Measurements from ENCODE around the gene C1orf198. TPM values are rescaled to one million over a fixed set of nuclear protein-coding genes. Genes with fewer than 3 reads are reported as not detected.

C1orf198 gene
- 15.8 and 20.4 TPM in 2 replicates for polyA plus RNA-seq (2011; rRNA removed)
- polyA plus RNA-seq (2012; cell fraction: cytosol; rRNA removed), result 13.6 and 17.1 TPM in 2 replicates
- 11.3 and 12.8 TPM in 2 replicates for polyA plus RNA-seq (2012; cell fraction: nucleus; rRNA removed)
- polyA plus RNA-seq (2017; fragmentation: RNase III; extraction: RNeasy Plus Mini Kit Qiagen cat#74134 plus additional on column Dnase treatment), result 10.9 to 12.0 TPM (median 11.1 TPM) in 3 replicates
- 19.5 and 22.3 TPM in 2 replicates for polyA minus RNA-seq (2011; rRNA and poly(A)+ RNA removed)

DNA sequence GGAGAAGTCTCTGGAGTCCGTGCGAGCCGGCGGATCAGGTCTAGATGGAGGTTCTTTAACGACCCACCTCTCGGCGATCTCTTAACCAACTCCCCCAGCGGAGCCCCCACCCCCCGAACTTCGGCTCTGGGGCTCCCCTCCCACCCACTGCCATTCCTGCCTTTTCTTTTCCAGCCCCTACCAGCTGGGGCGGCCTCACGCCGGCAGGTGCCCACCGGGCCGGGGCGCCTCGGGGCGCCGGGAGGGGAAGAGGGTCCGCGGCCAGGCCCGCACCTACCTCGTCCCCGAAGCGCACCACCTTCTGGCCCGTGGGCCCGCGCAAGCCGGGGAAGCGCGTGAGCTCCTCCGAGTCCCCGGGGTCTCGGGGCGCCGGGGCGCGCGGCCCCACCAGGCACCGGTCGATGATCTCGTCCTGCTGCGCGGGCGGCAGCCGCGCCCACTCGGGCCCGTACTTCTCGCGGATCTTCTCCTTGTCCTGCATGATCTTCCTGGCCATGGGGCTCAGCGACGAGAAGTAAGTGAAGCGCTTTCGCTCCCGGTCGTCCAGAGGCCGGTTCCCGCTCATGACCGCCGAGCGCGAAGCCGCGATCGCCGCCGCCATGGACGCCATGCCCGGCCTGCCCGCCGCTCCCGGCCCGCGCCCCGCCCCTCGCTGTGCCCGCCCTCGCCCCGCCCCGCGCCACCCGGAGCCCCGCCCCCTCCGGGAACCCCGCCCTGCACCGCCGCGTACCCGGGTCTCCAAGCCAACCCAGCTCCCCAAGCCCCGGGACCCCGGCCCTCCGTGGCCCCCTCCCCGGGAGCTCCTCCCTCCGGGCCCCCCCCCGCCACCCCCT, at the start of gene C1orf198:
C1orf198 (minus strand) TSS at position 619 of the 833 bp plus-strand sequence; CDS start at position 610, 9 bp downstream.
- CTCF ChIA-PET, result interaction anchor here (1.1 to 2.7 kb wide), 2 partner anchors 13 to 36 kb away, joined by 3 to 11 read pairs; no protein-coding TSS in a partner anchor
- DNase-seq (ENCODE audit: low read depth in 1 of 2, low spot score in 1 of 2) (peak; percentile 56 to 71), ATAC-seq (peak; percentile 81 to 93), FAIRE-seq (no peak)
- peak within 1 kb of the TSS; percentile 86 to 93 for H3K27ac ChIP-seq
- peak within 1 kb of the TSS; percentile 100 for H3K4me2 ChIP-seq
- no peaks in the 10 kb centered on the region for H3K9me3 ChIP-seq
- H3K4me1 ChIP-seq, result peaks cover 26% of the 10 kb centered on the region
- WGBS (ENCODE audit: missing lambda C conversion rate), result 1% methylated on average over 8 of the region's 96 CpGs
- POLR2A ChIA-PET, result interaction anchor here (0.6 to 1.6 kb wide), 7 partner anchors 9 to 226 kb away, joined by 3 to 5 read pairs (median 3); partner anchors contain the start of genes ARV1 and TTC13
- TF ChIP-seq ZSCAN20 (CRISPR knock-in tag; IDR thresholded peaks at IDR 0.05) (no peak), SREBF2 (IDR thresholded peaks at IDR 0.05) (no peak), FOXS1 (CRISPR knock-in tag; IDR thresholded peaks at IDR 0.05) (no peak), EHF (CRISPR knock-in tag; IDR thresholded peaks at IDR 0.05) (no peak), E2F6 (IDR thresholded peaks at IDR 0.05; ENCODE audit: borderline replicate concordance, low read depth) (peak; percentile 77), JUN (IDR thresholded peaks at IDR 0.05) (peak in 1 of 2 experiments; percentile 91; a peak in 3 of 5 replicates), POLR2A (IDR thresholded peaks at IDR 0.05; ENCODE audit: low read length) (peak; percentile 93), CHD4 (IDR thresholded peaks at IDR 0.05; ENCODE audit: borderline replicate concordance) (no peak), EHMT2 (IDR thresholded peaks at IDR 0.05; ENCODE audit: low read depth) (no peak), TP53 (CRISPR knock-in tag; IDR thresholded peaks at IDR 0.05) (no peak), NR3C1 (IDR thresholded peaks at IDR 0.05) (no peak), KDM5A (IDR thresholded peaks at IDR 0.05) (peak; percentile 32; the same call in 1 of the 2 replicates), BCL3 (IDR thresholded peaks at IDR 0.05) (0 out of 3 replicates have a peak, but pooled peaks have one; percentile 58), PHF8 (IDR thresholded peaks at IDR 0.05; ENCODE audit: borderline replicate concordance, low read depth) (peak; percentile 63)
- H3K4me3 ChIP-seq, result peak within 1 kb of the TSS; percentile 94

- ChIA-PET CTCF (interaction anchor here (0.6 to 2.7 kb wide), 13 partner anchors 16 to 293 kb away, joined by 3 to 9 read pairs (median 4); no protein-coding TSS in a partner anchor), POLR2A (no interaction called here)
- ATAC-seq (peak; percentile 86 to 95), FAIRE-seq (no peak), DNase-seq (ENCODE audit: low read depth in 1 of 2, low spot score in 1 of 2) (peak; percentile 48 to 83)
- 49% methylated on average over 15 of the region's 15 CpGs for WGBS (ENCODE audit: missing lambda C conversion rate)
- Histone ChIP-seq H3K4me1 (no peaks in the 10 kb centered on the region), H3K4me2 (no peak overlapping the region), H3K9me3 (no peaks in the 10 kb centered on the region), H3K27ac (no peak overlapping the region), H3K4me3 (no peak overlapping the region)
- TF ChIP-seq, protein P1, sequence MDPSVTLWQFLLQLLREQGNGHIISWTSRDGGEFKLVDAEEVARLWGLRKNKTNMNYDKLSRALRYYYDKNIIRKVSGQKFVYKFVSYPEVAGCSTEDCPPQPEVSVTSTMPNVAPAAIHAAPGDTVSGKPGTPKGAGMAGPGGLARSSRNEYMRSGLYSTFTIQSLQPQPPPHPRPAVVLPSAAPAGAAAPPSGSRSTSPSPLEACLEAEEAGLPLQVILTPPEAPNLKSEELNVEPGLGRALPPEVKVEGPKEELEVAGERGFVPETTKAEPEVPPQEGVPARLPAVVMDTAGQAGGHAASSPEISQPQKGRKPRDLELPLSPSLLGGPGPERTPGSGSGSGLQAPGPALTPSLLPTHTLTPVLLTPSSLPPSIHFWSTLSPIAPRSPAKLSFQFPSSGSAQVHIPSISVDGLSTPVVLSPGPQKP (IDR thresholded peaks at IDR 0.05; ENCODE audit: low read depth, low read length), result no peak
- TF ChIP-seq PHF8 (IDR thresholded peaks at IDR 0.05; ENCODE audit: borderline replicate concordance, low read depth) (no peak), NFE2L2 (conservative IDR thresholded peaks at IDR 0.05; ENCODE audit: low read length) (no peak), MYC (IDR thresholded peaks at IDR 0.05; ENCODE audit: borderline replicate concordance, low read length) (no peak), RARB (CRISPR knock-in tag; IDR thresholded peaks at IDR 0.05) (no peak), SMC3 (IDR thresholded peaks at IDR 0.05) (peak; percentile 60; the same call in 2 of the 3 replicates), CBX2 (IDR thresholded peaks at IDR 0.05; ENCODE audit: borderline replicate concordance, low read depth) (no peak), CTCF (IDR thresholded peaks at IDR 0.05) (peak; percentile 85), ZFP36 (IDR thresholded peaks at IDR 0.05; ENCODE audit: borderline replicate concordance, partially characterized antibody) (no peak), RAD21 (conservative IDR thresholded peaks at IDR 0.05 in 1 of 2, IDR thresholded peaks at IDR 0.05 in 1 of 2) (peak; percentile 62 to 74), HEYL (CRISPR knock-in tag; IDR thresholded peaks at IDR 0.05) (no peak)
These were observed 49.2 kb upstream of the C1orf198 start for GRCh38 chr1:230917284-230918135.
